Panc1 (cell line): Measurements from ENCODE around the gene KRT1.

Experiments used
- CTCF ChIP-seq: fragments of 450-650 bp; IDR thresholded peaks from 2 replicates; pipeline ENCODE4 v1.5.1; 2017; ENCODE audit warnings: mild to moderate bottlenecking
- POLR2AphosphoS5 ChIP-seq: IDR thresholded peaks from 2 replicates; pipeline ENCODE4 v1.6.1; 2012; ENCODE audit warnings: mild to moderate bottlenecking, low read depth, low read length, moderate library complexity
- REST ChIP-seq, 2 experiments: IDR thresholded peaks; 2 replicates each; pipeline ENCODE4 v1.6.1; 2011 to 2012; ENCODE audit warnings: low read depth in 2 of 2, control low read depth in 1 of 2, low read length in 1 of 2, mild to moderate bottlenecking in 1 of 2, moderate library complexity in 1 of 2; ENCODE audit not compliant: insufficient read depth in 1 of 2
- SIN3A ChIP-seq: IDR thresholded peaks from 2 replicates; pipeline ENCODE4 v1.6.1; 2012; ENCODE audit warnings: low read depth, mild to moderate bottlenecking, low read length, moderate library complexity, borderline replicate concordance; ENCODE audit not compliant: insufficient read depth

GRCh38 chr12:52659395-52659794 is 20.8 kb downstream of the KRT1 start:
- TF ChIP-seq CTCF (no peak), SIN3A (no peak), POLR2AphosphoS5 (no peak), REST (IDR thresholded peaks at IDR 0.05; ENCODE audit: insufficient read depth in 1 of 2, low read depth in 2 of 2, low read length in 1 of 2) (no peak)
